Ishikawa (cell line): ENCODE results near the gene HYAL2.

Experiments used
- CEBPB ChIP-seq: IDR thresholded peaks from 2 replicates; pipeline ENCODE4 v1.6.1; 2012
- CREB1 ChIP-seq: IDR thresholded peaks from 2 replicates; pipeline ENCODE4 v1.6.1; 2012; ENCODE audit warnings: low read depth
- EGR1 ChIP-seq: IDR thresholded peaks from 2 replicates; pipeline ENCODE4 v1.6.1; 2012
- EP300 ChIP-seq: IDR thresholded peaks from 2 replicates; pipeline ENCODE4 v1.6.1; 2012; ENCODE audit warnings: borderline replicate concordance
- FOXM1 ChIP-seq: IDR thresholded peaks from 2 replicates; pipeline ENCODE4 v1.6.1; 2012; ENCODE audit warnings: low read depth, borderline replicate concordance
- NFIC ChIP-seq: IDR thresholded peaks from 2 replicates; pipeline ENCODE4 v1.6.1; 2012
- RAD21 ChIP-seq: IDR thresholded peaks from 2 replicates; pipeline ENCODE4 v1.6.1; 2012; ENCODE audit warnings: low read depth
- TAF1 ChIP-seq: IDR thresholded peaks from 2 replicates; pipeline ENCODE4 v1.6.1; 2012; ENCODE audit warnings: low read depth, mild to moderate bottlenecking
- TCF12 ChIP-seq: IDR thresholded peaks from 2 replicates; pipeline ENCODE4 v1.6.1; 2012; ENCODE audit warnings: low read depth
- TEAD4 ChIP-seq: IDR thresholded peaks from 2 replicates; pipeline ENCODE4 v1.6.1; 2012
- YY1 ChIP-seq: IDR thresholded peaks from 2 replicates; pipeline ENCODE4 v1.6.1; 2012; ENCODE audit warnings: low read depth
- ZBTB7A ChIP-seq: IDR thresholded peaks from 2 replicates; pipeline ENCODE4 v1.6.1; 2012; ENCODE audit warnings: low read depth
- TF ChIP-seq, protein P1 (sequence below): IDR thresholded peaks from 2 replicates; pipeline ENCODE4 v1.6.1; 2012
- TF ChIP-seq, protein P2 (sequence below): IDR thresholded peaks from 2 replicates; pipeline ENCODE4 v1.6.1; 2012
- TF ChIP-seq, protein P3 (sequence below): IDR thresholded peaks from 2 replicates; pipeline ENCODE4 v1.6.1; 2012; ENCODE audit warnings: low read depth, mild to moderate bottlenecking

The HYAL2 gene

DNA sequence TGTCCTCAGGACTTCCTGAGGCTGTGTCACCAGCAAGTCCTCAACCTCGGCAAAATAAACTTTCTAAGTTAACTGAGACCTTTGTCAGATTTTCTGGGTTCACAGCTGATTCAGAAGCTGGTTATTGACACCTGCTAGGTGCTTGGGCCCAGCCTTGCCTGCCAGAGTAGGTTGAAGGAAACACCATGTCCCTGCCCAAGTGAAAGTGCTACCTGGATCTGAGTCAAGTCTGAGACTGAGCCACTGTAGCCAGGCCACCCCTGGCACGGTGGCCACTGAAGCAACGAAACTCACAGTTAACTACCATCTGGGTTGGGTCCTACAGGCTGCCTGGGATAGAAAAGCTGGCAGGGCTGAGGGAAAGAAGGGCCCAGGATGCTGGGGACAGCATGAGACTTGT, 8.2 kb downstream of the HYAL2 start:
- TF ChIP-seq, protein P1, sequence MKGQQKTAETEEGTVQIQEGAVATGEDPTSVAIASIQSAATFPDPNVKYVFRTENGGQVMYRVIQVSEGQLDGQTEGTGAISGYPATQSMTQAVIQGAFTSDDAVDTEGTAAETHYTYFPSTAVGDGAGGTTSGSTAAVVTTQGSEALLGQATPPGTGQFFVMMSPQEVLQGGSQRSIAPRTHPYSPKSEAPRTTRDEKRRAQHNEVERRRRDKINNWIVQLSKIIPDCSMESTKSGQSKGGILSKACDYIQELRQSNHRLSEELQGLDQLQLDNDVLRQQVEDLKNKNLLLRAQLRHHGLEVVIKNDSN = no peak

DNA sequence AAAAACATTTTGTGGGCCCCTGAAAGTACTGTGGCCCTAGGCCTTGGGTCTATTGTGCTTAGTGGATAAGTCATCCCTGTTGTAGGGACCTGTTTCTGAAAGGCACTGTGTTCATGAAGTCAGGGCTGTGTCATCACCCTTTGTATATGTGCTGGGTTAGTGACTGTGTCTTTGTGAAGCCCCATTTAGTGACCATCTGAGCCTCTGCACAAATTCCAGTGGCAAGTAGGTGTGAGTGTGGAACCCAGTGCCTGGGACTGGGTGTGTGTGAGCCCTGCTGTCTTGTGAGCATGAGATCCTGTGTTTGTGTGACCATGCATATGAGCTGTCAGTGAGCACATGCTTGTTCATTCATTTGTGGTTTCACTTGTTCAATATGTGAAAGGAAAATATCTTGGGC, 17.9 kb downstream of the HYAL2 start:
- no peak for TF ChIP-seq FOXM1

DNA sequence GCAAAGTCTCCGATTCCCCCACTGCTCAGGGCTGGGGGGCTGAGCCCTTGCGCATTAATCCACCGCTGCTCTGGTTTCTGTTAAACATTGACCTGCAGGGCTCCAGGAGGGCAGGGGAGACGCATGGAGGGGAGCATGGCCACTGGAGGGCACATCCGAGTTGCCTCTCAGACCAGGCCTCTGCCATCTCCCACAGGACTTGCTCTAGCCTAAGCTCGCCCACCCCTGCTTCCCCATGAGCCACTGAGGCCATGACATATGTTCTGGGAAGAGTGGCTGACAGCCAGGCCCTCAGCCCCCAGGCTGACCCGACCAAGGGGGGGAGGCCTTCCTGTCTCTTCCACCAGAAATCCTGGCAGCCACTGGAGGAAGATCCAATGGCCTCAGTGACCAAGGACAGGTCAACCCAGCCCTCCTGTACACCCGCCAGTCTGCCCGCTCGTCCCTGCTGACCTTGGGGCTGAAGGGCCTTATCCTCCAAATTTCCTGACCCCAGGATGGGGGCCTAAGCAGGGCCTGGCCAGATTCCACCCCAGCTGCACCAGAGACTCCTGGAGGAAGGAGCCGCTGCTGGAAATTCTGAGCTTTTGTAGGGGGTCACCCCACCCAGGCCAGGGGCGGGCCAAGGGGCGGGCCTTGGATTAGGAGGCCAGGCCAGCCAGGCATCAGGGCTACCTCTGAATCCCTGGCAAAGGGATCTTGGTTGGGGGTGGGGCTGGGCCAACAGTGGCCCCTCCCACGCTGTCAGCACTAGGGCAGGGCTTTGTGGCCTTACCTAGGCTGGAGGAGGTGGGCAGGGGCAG, 19.3 kb downstream of the HYAL2 start, which contains the start of gene HYAL1:
Gene HYAL1, minus strand, starts transcription at position 562 of the 803 bp plus-strand sequence. CDS start 618 bp downstream, outside the sequence.
- TF ChIP-seq, protein P2, sequence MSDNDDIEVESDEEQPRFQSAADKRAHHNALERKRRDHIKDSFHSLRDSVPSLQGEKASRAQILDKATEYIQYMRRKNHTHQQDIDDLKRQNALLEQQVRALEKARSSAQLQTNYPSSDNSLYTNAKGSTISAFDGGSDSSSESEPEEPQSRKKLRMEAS = no peak
- no peak for TF ChIP-seq CEBPB
- peak; percentile 44; the same call in 1 of the 2 replicates for TF ChIP-seq ZBTB7A
- TF ChIP-seq RAD21 = peak; percentile 45

DNA sequence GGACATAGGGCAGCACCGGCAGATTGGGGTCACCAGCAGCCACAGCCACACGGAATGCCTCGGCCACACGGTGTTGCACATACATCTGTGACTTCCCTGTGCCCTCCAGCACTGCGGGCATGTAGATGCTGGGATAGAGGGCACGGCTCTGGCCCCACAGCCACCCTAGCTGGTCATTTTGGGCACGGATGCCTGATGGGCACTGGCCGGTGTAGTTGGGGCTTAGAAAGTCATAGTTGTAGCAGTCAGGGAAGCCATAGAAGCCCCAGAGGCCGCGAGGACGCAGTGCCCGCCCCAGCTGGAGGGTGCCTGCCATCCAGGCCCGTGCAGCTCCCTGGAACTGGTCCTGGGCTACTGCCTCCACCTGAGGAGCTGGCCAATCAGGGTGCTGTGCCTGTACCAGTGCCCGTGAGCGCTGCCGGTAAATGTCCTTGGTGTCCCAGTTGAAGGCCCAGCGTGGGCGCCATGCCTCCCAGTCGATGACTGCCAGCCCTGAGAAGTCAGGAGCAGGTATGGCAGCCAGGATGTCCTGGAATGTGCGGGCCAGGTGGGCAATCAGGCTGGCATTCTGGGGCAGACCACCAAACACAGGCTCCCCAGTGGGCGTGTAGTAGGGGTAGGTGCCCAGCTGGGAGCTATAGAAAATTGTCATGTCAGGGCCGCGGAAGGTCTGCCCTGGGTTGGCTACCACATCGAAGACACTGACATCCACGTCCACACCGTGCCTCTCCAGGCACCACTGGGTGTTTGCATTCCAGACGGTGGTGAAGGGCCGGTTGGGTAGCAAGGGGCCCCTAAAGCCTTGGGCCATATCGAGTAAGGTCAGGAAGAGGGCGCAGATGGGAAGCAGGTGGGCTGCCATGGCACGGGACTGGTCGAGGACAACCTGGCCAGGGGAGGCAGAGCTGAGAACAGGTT, 20.2 kb downstream of the HYAL2 start:
- no peak for TF ChIP-seq ZBTB7A
- TF ChIP-seq TCF12 = no peak

DNA sequence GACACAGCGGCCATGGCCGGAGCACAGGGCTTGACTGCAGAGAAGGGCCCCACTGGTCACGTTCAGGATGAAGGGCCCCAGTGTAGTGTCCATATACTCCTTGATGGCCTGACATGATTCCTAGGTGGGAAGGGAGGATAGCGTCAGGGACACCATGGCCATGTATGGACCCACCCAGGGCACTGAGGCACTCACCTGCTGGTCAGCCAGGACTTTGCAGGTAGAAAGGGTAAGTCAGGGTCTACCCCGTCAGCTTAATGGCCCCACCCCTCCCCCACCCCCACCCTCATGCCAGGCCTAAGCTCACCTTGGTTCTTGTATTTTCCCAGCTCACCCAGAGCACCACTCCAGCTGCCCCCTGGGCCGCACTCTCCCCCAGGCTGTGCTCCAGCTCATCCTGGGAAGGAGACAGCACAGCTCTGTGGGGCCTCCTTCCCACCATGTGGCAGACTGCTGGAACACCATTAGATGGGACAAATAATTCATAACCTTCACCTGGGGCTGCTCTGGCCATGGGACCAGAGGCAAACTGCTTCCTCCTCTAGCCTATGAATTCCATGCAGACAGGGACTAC, 21.8 kb downstream of the HYAL2 start:
- TF ChIP-seq CEBPB (no peak), FOXM1 (no peak), EGR1 (no peak), RAD21 (no peak), TEAD4 (no peak), CREB1 (no peak), ZBTB7A (no peak)
- TF ChIP-seq, protein P3, sequence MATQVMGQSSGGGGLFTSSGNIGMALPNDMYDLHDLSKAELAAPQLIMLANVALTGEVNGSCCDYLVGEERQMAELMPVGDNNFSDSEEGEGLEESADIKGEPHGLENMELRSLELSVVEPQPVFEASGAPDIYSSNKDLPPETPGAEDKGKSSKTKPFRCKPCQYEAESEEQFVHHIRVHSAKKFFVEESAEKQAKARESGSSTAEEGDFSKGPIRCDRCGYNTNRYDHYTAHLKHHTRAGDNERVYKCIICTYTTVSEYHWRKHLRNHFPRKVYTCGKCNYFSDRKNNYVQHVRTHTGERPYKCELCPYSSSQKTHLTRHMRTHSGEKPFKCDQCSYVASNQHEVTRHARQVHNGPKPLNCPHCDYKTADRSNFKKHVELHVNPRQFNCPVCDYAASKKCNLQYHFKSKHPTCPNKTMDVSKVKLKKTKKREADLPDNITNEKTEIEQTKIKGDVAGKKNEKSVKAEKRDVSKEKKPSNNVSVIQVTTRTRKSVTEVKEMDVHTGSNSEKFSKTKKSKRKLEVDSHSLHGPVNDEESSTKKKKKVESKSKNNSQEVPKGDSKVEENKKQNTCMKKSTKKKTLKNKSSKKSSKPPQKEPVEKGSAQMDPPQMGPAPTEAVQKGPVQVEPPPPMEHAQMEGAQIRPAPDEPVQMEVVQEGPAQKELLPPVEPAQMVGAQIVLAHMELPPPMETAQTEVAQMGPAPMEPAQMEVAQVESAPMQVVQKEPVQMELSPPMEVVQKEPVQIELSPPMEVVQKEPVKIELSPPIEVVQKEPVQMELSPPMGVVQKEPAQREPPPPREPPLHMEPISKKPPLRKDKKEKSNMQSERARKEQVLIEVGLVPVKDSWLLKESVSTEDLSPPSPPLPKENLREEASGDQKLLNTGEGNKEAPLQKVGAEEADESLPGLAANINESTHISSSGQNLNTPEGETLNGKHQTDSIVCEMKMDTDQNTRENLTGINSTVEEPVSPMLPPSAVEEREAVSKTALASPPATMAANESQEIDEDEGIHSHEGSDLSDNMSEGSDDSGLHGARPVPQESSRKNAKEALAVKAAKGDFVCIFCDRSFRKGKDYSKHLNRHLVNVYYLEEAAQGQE = no peak
- TF ChIP-seq, protein P2 = no peak
- TF ChIP-seq, protein P1 = no peak

DNA sequence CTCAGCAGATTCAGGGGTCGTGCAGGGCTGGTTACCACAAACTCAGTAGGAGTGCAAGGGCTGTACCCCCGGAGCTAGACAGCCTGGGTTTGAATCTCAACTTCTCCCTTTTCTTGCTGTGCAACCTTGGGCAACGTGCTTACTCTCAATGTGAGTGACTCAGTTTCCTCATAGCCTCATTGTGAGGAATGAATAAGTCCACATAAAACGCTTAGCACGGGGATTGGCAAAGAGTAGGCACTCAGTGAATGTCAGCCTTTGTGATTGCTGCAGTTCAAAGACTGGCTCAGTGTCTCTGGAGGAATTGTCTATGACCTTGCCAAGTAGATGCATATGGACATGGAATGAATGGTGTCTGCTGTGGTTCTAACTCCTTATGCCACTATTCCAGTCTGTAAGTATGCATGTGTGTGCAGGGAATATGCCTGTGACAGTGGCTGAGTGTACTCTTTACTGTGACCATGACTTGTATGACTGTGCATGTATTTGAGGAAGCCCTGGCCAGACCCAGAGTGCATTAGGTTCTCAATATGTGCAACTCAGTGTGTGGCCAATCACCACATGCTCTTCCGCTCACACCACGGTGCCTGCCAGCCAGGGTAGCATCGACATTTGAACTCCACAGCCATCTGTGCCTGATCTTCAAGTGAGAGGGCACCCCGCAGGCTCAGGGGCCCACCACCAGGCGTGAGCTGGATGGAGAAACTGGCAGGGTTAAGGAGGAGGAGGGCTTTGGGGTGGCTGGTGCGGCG, 22.4 kb downstream of the HYAL2 start:
- TF ChIP-seq, protein P1 = no peak
- no peak for TF ChIP-seq NFIC
- no peak for TF ChIP-seq TEAD4
- no peak for TF ChIP-seq CREB1
- no peak for TF ChIP-seq YY1
- no peak for TF ChIP-seq CEBPB
- TF ChIP-seq, protein P2 = no peak
- TF ChIP-seq TCF12 = no peak
- TF ChIP-seq, protein P3 = no peak
- TF ChIP-seq TAF1 = no peak
- no peak for TF ChIP-seq FOXM1
- TF ChIP-seq EP300 = no peak
- TF ChIP-seq ZBTB7A = no peak
- no peak for TF ChIP-seq RAD21
- TF ChIP-seq EGR1 = no peak
